ENCODE measurements around the gene ABCC2.

Gene ABCC2

DNA sequence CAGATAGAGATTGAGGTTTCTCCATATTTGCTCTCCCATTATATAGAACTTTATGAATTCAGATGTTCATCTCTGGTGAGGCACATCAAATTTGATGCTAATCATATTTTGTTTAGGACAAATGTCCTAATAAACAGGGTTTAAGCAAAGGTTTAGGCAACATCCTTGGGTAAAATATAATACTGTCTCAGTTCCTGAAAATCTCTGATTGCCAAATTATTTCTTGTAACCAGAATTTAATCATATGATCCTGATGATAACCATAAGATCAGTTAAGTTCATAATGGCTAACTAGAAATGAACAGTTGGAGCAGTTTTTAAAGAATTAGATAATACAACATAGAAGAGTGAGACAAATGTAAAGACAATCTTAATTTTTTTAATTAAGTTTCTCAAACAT is 31.8 kb upstream of the ABCC2 start:
- FAIRE-seq, result no peak

DNA sequence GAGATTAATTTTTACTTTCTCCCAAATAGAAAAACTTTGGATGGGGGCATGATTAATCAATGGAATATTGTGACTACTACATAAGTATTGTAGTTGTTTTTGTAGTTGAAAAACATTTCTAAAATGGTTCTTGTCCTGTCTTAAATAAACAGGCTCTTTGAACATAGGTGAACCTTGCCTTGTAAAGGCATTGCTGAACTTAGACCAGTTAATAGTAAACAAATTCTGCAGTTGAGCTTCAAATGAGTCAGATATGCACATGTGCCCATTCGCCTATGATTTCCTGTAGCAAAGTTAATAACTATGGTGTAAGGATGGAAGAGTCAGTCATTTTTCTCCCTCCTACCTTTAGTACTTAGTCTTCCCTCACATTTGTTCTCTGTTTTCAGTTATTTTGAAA is 27.8 kb upstream of the ABCC2 start:
- TF ChIP-seq POU2F2 (IDR thresholded peaks at IDR 0.05; ENCODE audit: low read depth, low read length) (no peak), POLR2AphosphoS5 (IDR thresholded peaks at IDR 0.05; ENCODE audit: low read depth, low read length) (no peak), TAF1 (IDR thresholded peaks at IDR 0.05; ENCODE audit: low read depth, low read length) (no peak), POLR2A (IDR thresholded peaks at IDR 0.05; ENCODE audit: low read depth, low read length) (no peak), SPI1 (IDR thresholded peaks at IDR 0.05; ENCODE audit: low read depth, low read length) (no peak), PAX5 (IDR thresholded peaks at IDR 0.05; ENCODE audit: insufficient read depth, low read length, severe bottlenecking) (no peak)
- FAIRE-seq, result no peak
- no peak for DNase-seq (ENCODE audit: insufficient read length, low spot score)

More for the DNA sequence above, 31.8 kb upstream of the ABCC2 start:
- no peak for DNase-seq (ENCODE audit: insufficient read length, low spot score)
- no peak for TF ChIP-seq POU2F2 (IDR thresholded peaks at IDR 0.05; ENCODE audit: low read depth, low read length)
- TF ChIP-seq POLR2A (IDR thresholded peaks at IDR 0.05; ENCODE audit: low read depth, low read length), result no peak

DNA sequence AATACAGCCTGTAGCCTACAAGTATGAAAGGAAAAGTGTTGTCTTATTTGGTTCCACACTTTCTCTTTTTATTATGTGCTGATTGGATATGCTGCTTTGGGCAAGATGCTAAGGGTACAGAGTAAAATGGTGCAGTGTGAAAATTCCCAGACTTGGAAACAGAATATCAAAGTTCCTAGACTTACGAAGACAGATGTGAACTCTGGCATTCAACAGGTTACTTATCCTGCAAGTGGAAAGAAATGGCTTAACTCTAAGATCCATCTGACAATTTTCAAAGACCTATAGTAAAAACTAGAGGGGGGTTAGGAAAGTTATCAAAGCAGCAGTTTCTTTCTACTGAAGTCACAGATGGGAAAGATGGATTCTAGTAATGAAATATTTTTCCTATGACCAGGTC is 26.3 kb upstream of the ABCC2 start:
- TF ChIP-seq POLR2A (IDR thresholded peaks at IDR 0.05; ENCODE audit: low read depth, low read length) (no peak), POLR2AphosphoS5 (IDR thresholded peaks at IDR 0.05; ENCODE audit: low read depth, low read length) (no peak), PAX5 (IDR thresholded peaks at IDR 0.05; ENCODE audit: insufficient read depth, low read length, severe bottlenecking) (no peak), SPI1 (IDR thresholded peaks at IDR 0.05; ENCODE audit: low read depth, low read length) (no peak), TAF1 (IDR thresholded peaks at IDR 0.05; ENCODE audit: low read depth, low read length) (no peak), POU2F2 (IDR thresholded peaks at IDR 0.05; ENCODE audit: low read depth, low read length) (no peak)
- FAIRE-seq (no peak), DNase-seq (ENCODE audit: insufficient read length, low spot score) (no peak)

DNA sequence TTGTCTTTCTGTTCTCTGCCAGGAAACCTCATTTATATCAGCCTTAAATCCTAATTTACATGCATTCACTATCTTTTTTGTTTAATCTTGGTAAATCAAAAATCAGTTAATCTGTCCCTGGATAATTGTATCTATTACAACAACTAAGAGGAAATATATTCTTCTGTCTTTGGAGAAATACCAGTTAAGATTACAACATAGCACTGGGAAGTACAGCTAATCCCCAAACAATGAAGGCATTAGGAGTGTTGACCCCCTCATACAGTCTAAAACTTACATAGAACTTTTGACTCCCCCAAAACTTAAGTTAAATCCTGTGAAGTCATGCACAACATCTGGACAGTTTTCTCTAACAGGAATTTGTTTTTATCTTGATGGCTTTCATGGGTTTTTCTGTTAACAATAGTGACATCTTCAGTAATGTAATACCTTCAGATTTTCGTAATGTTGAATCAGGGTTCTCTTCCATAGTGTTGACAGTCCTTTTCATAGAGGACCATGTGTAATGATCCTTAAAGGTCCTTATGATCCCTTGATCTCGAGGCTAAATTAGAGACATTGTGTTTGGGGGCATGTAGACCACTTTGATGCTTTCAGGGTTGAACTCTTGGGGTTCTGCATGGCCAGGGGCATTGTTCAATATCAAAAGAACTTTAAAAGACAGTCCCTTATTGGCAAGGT is 24.1 kb upstream of the ABCC2 start:
- no peak for FAIRE-seq
- TF ChIP-seq SPI1 (IDR thresholded peaks at IDR 0.05; ENCODE audit: low read depth, low read length) (no peak), POLR2AphosphoS5 (IDR thresholded peaks at IDR 0.05; ENCODE audit: low read depth, low read length) (no peak), PAX5 (IDR thresholded peaks at IDR 0.05; ENCODE audit: insufficient read depth, low read length, severe bottlenecking) (no peak), POLR2A (IDR thresholded peaks at IDR 0.05; ENCODE audit: low read depth, low read length) (no peak), TAF1 (IDR thresholded peaks at IDR 0.05; ENCODE audit: low read depth, low read length) (no peak), POU2F2 (IDR thresholded peaks at IDR 0.05; ENCODE audit: low read depth, low read length) (no peak)
- DNase-seq (ENCODE audit: insufficient read length, low spot score), result no peak

DNA sequence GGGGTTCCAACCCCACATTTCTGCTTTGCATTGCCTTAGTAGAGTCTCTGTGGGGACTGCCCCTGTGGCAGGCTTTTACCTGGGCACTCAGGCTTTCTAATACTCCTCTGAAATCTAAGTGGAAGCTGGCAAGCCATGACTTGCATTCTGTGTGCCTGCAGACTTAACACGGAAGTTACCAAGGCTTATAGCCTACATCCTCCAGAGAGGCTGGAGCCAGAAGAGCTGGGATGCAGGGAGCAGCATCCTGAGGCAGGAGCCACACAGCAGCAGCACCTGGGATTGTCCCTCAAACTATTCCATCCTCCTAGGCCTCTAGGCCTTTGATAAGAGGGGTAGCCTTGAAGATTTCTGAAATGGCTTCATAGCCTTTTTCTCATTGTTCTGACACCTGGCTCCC is 22.1 kb upstream of the ABCC2 start:
- no peak for FAIRE-seq
- DNase-seq (ENCODE audit: insufficient read length, low spot score), result no peak
- TF ChIP-seq POU2F2 (IDR thresholded peaks at IDR 0.05; ENCODE audit: low read depth, low read length) (no peak), SPI1 (IDR thresholded peaks at IDR 0.05; ENCODE audit: low read depth, low read length) (no peak), TAF1 (IDR thresholded peaks at IDR 0.05; ENCODE audit: low read depth, low read length) (no peak), POLR2A (IDR thresholded peaks at IDR 0.05; ENCODE audit: low read depth, low read length) (no peak), POLR2AphosphoS5 (IDR thresholded peaks at IDR 0.05; ENCODE audit: low read depth, low read length) (no peak), PAX5 (IDR thresholded peaks at IDR 0.05; ENCODE audit: insufficient read depth, low read length, severe bottlenecking) (no peak)

DNA sequence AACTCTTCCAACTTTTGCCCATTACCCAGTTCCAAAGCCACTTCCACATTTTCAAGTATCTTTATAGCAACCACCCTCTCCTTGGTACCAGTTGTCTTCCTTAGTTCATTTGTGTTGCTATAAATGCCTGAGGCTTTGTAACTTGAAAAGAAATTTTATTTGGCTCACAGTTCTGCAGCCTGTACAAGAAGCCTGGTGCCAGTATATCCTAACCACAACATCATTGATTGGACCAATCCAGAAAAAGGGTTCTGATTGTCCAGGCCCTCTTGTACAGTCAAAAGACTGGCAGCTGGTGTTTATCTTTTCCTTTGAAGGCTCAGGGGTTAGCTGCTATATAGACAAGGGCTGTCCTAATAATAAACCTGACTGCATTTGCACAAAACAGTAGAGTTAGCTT is 21.1 kb upstream of the ABCC2 start:
- DNase-seq (ENCODE audit: insufficient read length, low spot score) (no peak), FAIRE-seq (no peak)
- TF ChIP-seq POU2F2 (IDR thresholded peaks at IDR 0.05; ENCODE audit: low read depth, low read length) (no peak), PAX5 (IDR thresholded peaks at IDR 0.05; ENCODE audit: insufficient read depth, low read length, severe bottlenecking) (no peak), POLR2AphosphoS5 (IDR thresholded peaks at IDR 0.05; ENCODE audit: low read depth, low read length) (no peak), SPI1 (IDR thresholded peaks at IDR 0.05; ENCODE audit: low read depth, low read length) (no peak), POLR2A (IDR thresholded peaks at IDR 0.05; ENCODE audit: low read depth, low read length) (no peak), TAF1 (IDR thresholded peaks at IDR 0.05; ENCODE audit: low read depth, low read length) (no peak)

DNA sequence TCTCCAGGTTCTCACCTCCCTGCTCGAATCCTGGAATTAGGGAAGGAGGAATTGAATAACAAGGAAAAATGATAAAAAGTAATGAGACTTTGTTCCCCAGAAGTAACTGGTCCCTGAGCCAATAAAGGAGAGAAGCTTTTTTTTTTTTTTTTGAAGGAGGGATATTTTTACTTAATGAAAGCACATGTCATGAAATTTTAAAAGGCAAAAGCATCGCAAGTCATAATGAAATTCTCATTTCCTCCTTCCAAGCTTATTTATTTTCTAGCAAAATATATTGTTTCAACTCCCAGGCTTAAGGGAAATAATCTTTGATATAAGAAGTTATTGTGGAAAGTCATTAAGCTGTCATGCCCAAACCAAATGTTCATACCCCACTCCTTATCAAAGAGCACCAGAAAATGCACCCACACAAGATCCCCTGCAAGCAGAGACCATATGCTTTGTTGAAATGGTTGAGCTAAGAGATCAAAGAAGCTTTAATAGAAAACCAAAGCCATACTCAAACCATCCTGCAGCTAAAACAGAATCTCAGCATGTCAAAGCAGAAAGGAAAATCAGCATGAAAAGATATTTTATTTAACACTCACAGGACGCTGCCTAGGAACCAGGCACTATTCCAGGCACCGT is 16.7 kb upstream of the ABCC2 start:
- no peak for DNase-seq (ENCODE audit: insufficient read length, low spot score)
- TF ChIP-seq POU2F2 (IDR thresholded peaks at IDR 0.05; ENCODE audit: low read depth, low read length) (no peak), SPI1 (IDR thresholded peaks at IDR 0.05; ENCODE audit: low read depth, low read length) (peak; percentile 70), PAX5 (IDR thresholded peaks at IDR 0.05; ENCODE audit: insufficient read depth, low read length, severe bottlenecking) (no peak)
- FAIRE-seq, result no peak

DNA sequence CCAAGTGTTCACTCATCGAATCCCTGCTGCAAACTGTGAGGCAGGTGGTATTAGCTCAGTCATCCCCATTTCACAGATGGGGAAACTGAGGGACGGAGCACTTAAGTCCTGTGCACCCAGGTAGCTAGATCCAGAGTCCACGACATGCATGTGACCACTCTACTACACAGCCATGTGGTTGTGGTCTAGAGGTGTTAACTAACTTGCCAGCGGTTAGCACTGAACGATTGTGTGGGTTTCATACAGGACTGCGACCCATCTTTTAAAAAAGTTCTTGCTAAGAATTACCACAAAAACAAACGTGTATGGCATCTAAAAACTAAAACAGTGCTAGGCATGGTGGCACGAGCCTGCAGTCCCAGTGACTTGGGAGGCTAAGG is 16.1 kb upstream of the ABCC2 start:
- TF ChIP-seq POLR2A (IDR thresholded peaks at IDR 0.05; ENCODE audit: low read depth, low read length) (no peak), PAX5 (IDR thresholded peaks at IDR 0.05; ENCODE audit: insufficient read depth, low read length, severe bottlenecking) (no peak), POU2F2 (IDR thresholded peaks at IDR 0.05; ENCODE audit: low read depth, low read length) (no peak), TAF1 (IDR thresholded peaks at IDR 0.05; ENCODE audit: low read depth, low read length) (no peak), POLR2AphosphoS5 (IDR thresholded peaks at IDR 0.05; ENCODE audit: low read depth, low read length) (no peak), SPI1 (IDR thresholded peaks at IDR 0.05; ENCODE audit: low read depth, low read length) (no peak)
- DNase-seq (ENCODE audit: insufficient read length, low spot score) (no peak), FAIRE-seq (no peak)

DNA sequence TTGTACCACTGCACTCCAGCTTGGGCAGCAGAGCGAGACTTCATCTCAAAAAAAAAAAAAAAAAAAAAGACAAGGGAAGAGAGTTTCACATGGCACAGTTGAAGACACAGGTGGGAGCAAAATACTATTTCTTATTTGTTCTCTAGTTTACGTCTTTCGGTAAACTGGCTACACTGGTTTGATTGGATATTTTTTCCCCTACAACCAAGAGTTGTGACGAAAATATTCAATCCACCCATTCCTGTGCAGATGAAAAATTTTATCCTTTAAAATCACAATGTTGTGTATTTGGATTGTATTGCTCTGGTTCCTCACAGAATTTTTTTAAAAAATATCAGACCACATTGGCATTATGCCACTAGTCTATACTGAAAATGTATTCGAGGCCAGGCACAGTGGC is 14.5 kb upstream of the ABCC2 start:
- TF ChIP-seq POU2F2 (IDR thresholded peaks at IDR 0.05; ENCODE audit: low read depth, low read length), result no peak
- TF ChIP-seq POLR2AphosphoS5 (IDR thresholded peaks at IDR 0.05; ENCODE audit: low read depth, low read length), result no peak
- TF ChIP-seq PAX5 (IDR thresholded peaks at IDR 0.05; ENCODE audit: insufficient read depth, low read length, severe bottlenecking), result no peak
- no peak for TF ChIP-seq SPI1 (IDR thresholded peaks at IDR 0.05; ENCODE audit: low read depth, low read length)
- TF ChIP-seq TAF1 (IDR thresholded peaks at IDR 0.05; ENCODE audit: low read depth, low read length), result no peak
- TF ChIP-seq POLR2A (IDR thresholded peaks at IDR 0.05; ENCODE audit: low read depth, low read length), result no peak
- DNase-seq (ENCODE audit: insufficient read length, low spot score), result no peak
- no peak for FAIRE-seq

DNA sequence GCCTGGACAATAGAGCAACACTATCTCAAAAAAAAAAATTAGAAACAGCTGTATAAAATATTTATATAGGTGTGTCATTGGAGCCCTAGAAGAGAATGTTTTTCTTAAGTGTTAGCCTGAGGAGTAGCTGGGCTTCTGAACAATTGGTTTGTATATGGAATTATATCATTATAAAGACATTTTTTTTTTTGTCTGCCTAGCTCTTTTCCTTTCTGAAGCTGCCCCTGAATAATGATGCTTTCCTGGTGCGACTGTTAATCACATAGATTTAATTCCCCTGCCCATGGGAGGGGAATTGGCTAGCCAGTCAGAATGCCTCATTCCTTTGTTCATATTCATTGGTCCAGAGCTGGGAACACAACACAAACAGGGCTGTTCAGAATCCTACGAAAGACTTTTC is 13.9 kb upstream of the ABCC2 start:
- no peak for TF ChIP-seq SPI1 (IDR thresholded peaks at IDR 0.05; ENCODE audit: low read depth, low read length)
- no peak for TF ChIP-seq POLR2AphosphoS5 (IDR thresholded peaks at IDR 0.05; ENCODE audit: low read depth, low read length)
- TF ChIP-seq POLR2A (IDR thresholded peaks at IDR 0.05; ENCODE audit: low read depth, low read length), result no peak
- no peak for TF ChIP-seq TAF1 (IDR thresholded peaks at IDR 0.05; ENCODE audit: low read depth, low read length)
- TF ChIP-seq POU2F2 (IDR thresholded peaks at IDR 0.05; ENCODE audit: low read depth, low read length), result no peak
- TF ChIP-seq PAX5 (IDR thresholded peaks at IDR 0.05; ENCODE audit: insufficient read depth, low read length, severe bottlenecking), result no peak
- DNase-seq (ENCODE audit: insufficient read length, low spot score) (no peak), FAIRE-seq (no peak)

All from GM12891 (cell line).